HCT116 (cell line): ENCODE data around the gene PIP4K2B.

Experiments
- EZH2 ChIP-seq: fragments of 200-600 bp; sonication (generic); IDR thresholded peaks from 2 replicates; pipeline ENCODE4 v1.6.1; 2017; ENCODE audit warnings: antibody characterized with exemption, mixed run types
- EZH2phosphoT487 ChIP-seq: fragments of 200-600 bp; IDR thresholded peaks from 2 replicates; pipeline ENCODE4 v1.6.1; 2018; ENCODE audit warnings: antibody characterized with exemption, borderline replicate concordance
- FOSL1 ChIP-seq: IDR thresholded peaks from 2 replicates; pipeline ENCODE4 v1.6.1; 2012; ENCODE audit warnings: low read depth
- POLR2A ChIP-seq: IDR thresholded peaks from 2 replicates; pipeline ENCODE4 v1.7.0; 2011; ENCODE audit warnings: borderline replicate concordance; ENCODE audit not compliant: insufficient read depth, insufficient read length; ENCODE audit errors: extremely low read depth
- POLR2AphosphoS5 ChIP-seq: IDR thresholded peaks from 2 replicates; pipeline ENCODE4 v1.6.1; 2011; ENCODE audit warnings: mild to moderate bottlenecking, low read depth, low read length, moderate library complexity
- RAD21 ChIP-seq: IDR thresholded peaks from 2 replicates; pipeline ENCODE4 v1.6.1; 2012; ENCODE audit warnings: low read depth, mild to moderate bottlenecking
- SP1 ChIP-seq: IDR thresholded peaks from 2 replicates; pipeline ENCODE4 v1.6.1; 2012; ENCODE audit warnings: low read depth
- YY1 ChIP-seq: IDR thresholded peaks from 2 replicates; pipeline ENCODE4 v1.6.1; 2011; ENCODE audit warnings: low read length, low read depth, moderate library complexity, mild to moderate bottlenecking; ENCODE audit not compliant: insufficient replicate concordance; ENCODE audit errors: extremely low read depth
- ZNF274 ChIP-seq: fragments of 200-500 bp; sonication (Bioruptor generic); IDR thresholded peaks from 2 replicates; pipeline ENCODE4 v1.6.1; 2014; ENCODE audit warnings: mild to moderate bottlenecking, low read depth, low read length, inconsistent platforms
- TF ChIP-seq, protein P1 (sequence below), 3 experiments: fragments of 200-600 bp in 1 of 3; sonication (generic) in 1 of 3; IDR thresholded peaks in 2 of 3; conservative IDR thresholded peaks in 1 of 3; 2 replicates each; pipeline ENCODE4 v1.5.1; 2012 to 2017; ENCODE audit warnings: low read depth in 2 of 3, low read length in 2 of 3, antibody characterized with exemption in 1 of 3, borderline replicate concordance in 1 of 3, control low read depth in 1 of 3, mild to moderate bottlenecking in 1 of 3, mixed read lengths in 1 of 3, mixed run types in 1 of 3, moderate library complexity in 1 of 3; ENCODE audit not compliant: insufficient read depth in 1 of 3
- TF ChIP-seq, protein P2 (sequence below): IDR thresholded peaks from 2 replicates; pipeline ENCODE4 v1.6.1; 2012

DNA sequence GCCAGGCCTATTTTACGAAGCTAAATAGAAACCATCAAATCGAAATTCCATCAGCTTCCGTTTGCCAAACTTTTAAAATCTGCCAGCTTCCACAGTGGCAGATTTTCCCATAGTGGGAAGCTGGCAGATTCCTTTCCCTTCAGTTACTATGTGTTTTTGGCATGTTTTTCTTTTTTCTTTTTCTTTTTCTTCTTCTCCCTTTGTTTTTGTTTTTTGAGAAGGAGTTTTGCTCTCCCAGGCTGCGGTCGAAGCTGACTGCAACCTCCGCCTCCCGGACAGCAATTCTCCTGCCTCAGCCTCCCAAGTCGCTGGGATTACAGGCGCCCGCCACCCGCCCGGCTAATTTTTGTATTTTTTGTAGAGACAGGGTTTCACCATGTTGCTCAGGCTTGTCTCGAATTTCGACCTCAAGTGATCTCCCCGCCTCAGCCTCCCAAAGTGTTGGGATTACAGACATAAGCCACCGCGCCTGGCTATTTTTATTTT lies 26.4 kb upstream of the PIP4K2B start:
- TF ChIP-seq YY1 = no peak
- TF ChIP-seq FOSL1 = no peak
- no peak for TF ChIP-seq POLR2A
- no peak for TF ChIP-seq EZH2phosphoT487
- TF ChIP-seq ZNF274 = no peak
- TF ChIP-seq SP1 = no peak
- TF ChIP-seq EZH2 = no peak
- TF ChIP-seq POLR2AphosphoS5 = no peak
- TF ChIP-seq, protein P1, sequence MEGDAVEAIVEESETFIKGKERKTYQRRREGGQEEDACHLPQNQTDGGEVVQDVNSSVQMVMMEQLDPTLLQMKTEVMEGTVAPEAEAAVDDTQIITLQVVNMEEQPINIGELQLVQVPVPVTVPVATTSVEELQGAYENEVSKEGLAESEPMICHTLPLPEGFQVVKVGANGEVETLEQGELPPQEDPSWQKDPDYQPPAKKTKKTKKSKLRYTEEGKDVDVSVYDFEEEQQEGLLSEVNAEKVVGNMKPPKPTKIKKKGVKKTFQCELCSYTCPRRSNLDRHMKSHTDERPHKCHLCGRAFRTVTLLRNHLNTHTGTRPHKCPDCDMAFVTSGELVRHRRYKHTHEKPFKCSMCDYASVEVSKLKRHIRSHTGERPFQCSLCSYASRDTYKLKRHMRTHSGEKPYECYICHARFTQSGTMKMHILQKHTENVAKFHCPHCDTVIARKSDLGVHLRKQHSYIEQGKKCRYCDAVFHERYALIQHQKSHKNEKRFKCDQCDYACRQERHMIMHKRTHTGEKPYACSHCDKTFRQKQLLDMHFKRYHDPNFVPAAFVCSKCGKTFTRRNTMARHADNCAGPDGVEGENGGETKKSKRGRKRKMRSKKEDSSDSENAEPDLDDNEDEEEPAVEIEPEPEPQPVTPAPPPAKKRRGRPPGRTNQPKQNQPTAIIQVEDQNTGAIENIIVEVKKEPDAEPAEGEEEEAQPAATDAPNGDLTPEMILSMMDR (IDR thresholded peaks at IDR 0.05 in 2 of 3, conservative IDR thresholded peaks at IDR 0.05 in 1 of 3; ENCODE audit: borderline replicate concordance in 1 of 3, insufficient read depth in 1 of 3, low read depth in 2 of 3, low read length in 2 of 3) = no peak
- TF ChIP-seq, protein P2, sequence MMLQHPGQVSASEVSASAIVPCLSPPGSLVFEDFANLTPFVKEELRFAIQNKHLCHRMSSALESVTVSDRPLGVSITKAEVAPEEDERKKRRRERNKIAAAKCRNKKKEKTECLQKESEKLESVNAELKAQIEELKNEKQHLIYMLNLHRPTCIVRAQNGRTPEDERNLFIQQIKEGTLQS = no peak
- no peak for TF ChIP-seq RAD21
